Measurements from ENCODE around the gene OSM.

The OSM gene

DNA sequence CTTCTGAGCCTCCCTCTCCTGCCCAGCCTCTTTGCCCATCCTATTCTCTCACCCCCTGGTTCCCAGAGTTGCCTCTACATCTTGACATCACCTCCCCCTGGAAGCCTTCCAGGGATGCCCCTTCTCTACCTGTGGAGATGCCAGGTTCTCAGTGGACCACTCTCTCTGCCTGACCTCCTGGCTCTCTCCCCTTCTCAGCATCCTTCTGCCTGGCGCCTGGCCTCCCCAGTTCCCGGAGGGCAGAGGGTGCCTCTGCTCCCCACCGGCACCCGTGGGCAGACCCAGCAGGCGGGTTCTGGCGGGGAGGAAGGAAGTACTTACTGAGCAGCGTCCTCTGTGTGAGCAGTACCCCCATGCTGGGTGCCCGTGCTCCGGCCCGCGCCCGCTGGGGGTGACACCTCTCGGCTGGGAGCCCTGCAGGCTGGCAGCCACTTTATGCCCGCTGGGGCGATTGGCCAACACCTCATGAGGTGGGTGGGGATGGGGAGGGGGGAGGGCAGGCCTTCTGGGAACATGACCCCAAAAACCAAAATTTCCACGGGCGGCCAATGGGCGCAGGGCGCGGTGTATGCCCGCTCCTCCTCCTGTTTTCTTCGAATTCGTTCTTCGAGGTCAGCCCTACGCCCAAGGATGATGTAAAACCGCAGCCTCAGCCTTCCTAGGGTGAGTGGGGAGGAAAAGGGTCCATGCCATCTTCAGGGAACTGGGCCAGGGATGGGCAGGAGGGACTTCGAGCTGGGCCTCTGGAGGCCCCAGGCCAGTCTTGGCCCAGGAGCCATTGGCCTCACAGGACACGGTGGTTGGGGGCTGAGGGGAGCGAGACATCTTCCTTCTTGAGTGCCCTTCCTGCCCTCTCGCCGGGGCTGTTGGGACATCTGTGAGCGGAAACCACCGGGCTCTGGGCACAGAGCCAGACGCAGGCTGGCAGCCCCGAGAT is at the start of gene OSM:
Gene OSM (minus strand): TSS at position 407 of the 937 bp plus-strand sequence. CDS start 52 bp downstream, at position 355.
- DNase-seq, result peak; percentile 94
- in situ Hi-C loops (cut with MboI; ENCODE audit: low pct_unique_long_range_greater_than_20kb, low sequenced_read_pairs), result no loop called here

DNA sequence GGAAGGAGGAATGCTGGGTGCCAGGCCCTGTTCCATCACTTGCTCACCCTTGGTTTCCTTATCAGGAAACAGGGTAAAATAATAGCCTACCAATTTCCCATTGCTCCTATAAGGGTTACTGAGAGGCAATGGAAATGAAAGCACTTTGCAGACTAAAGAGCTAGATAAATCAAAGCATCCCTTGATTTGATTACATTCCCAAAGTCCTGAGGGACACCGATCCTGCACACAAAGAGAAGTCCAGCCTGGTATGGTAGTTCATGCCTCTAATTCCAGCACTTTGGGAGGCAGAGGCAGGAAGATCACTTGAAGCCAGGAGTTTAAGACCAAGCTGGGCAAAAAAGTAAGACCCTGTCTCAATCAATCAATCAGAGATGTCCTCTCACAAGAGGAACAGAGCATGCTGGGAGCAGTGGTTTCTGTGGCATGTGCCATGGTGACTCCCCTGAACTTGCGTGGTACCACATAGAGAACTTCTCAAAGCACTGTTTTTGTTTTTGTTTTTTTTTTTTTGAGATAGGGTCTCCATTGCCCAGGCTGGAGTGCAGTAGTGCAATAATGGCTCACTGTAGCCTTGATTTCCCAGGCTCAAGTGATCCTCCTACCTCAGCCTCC is 49.4 kb upstream of the OSM start:
- in situ Hi-C loops (cut with MboI; ENCODE audit: low pct_unique_long_range_greater_than_20kb, low sequenced_read_pairs), result no loop called here
- DNase-seq, result no peak

DNA sequence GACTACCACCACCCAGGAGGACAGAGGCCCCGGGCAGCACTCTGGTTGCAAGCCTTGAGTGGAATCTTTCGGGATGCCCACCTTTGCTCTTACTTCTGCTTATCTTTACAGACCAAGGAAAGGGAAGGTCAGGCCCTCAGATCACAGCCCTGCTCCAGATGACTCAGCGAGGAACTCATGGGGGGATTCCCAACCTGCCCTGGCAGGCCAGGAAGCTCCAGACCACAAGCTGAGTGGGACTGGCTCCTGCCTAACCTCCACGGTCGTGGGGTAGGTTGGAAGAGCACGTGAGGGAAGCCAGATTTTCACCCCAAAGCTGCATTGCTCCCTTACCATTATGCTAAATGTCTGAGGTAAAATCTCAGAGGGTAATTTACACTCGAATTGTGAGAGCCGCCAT is 48.3 kb upstream of the OSM start:
- in situ Hi-C loops (cut with MboI; ENCODE audit: low pct_unique_long_range_greater_than_20kb, low sequenced_read_pairs), result no loop called here
- DNase-seq, result peak; percentile 53

DNA sequence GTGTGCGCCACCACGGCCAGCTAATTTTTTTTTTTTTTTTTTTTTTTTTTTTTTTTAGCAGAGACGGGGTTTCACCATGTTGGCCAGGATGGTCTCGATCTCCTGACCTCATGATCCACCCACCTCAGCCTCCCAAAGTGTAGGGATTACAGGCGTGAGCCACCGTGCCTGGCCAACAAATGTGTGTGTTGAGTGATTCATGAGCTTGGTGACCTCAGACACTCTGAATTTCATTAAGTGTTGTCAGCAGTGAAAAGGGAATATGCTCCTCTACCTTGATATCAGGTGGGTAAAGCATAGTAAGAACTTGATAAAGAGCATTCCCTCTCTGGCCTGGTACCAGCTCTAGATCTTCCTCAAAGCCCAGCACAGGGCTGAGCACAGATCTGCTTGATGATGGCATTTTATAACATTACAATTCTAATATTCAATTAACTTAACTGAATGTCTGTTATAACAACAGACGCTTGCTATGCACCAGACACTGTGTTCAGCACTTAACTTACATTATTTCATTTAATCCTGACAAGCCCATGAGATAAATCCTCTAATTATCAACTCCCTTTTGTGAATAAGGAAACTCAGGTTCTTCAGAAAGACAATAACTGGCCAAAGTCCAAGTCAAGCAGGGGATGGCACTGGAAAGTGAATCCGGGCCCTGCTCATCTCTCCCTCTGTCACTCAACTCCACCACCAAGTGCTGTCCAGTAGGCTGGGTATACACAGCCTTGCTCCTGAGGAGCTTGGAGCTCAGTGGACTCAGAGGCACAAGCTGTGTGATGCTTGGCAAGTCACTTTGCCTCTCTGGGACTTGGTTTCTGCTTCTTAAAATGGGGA is 47.1 kb upstream of the OSM start:
- DNase-seq, result no peak
- in situ Hi-C loops (cut with MboI; ENCODE audit: low pct_unique_long_range_greater_than_20kb, low sequenced_read_pairs), result no loop called here

DNA sequence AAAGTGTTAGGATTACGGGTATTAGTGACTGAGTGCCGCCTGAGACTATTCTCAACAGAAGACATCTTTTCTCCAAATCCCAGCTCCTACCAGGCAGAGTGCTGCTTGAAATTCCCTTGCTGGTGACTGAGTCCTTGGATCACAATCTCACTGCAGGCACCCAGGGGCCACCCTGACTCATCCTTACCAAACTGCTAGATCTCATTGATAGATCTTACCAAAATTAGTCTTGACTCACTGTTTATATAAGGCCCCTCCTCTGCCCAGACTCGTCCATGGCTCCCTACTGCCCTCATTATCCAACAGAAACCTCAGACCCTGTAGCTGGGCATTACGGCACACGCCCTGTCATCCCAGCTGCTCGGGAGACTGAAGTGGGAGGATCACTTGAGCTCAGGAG is 45.4 kb upstream of the OSM start:
- in situ Hi-C loops (cut with MboI; ENCODE audit: low pct_unique_long_range_greater_than_20kb, low sequenced_read_pairs), result no loop called here
- DNase-seq, result no peak

DNA sequence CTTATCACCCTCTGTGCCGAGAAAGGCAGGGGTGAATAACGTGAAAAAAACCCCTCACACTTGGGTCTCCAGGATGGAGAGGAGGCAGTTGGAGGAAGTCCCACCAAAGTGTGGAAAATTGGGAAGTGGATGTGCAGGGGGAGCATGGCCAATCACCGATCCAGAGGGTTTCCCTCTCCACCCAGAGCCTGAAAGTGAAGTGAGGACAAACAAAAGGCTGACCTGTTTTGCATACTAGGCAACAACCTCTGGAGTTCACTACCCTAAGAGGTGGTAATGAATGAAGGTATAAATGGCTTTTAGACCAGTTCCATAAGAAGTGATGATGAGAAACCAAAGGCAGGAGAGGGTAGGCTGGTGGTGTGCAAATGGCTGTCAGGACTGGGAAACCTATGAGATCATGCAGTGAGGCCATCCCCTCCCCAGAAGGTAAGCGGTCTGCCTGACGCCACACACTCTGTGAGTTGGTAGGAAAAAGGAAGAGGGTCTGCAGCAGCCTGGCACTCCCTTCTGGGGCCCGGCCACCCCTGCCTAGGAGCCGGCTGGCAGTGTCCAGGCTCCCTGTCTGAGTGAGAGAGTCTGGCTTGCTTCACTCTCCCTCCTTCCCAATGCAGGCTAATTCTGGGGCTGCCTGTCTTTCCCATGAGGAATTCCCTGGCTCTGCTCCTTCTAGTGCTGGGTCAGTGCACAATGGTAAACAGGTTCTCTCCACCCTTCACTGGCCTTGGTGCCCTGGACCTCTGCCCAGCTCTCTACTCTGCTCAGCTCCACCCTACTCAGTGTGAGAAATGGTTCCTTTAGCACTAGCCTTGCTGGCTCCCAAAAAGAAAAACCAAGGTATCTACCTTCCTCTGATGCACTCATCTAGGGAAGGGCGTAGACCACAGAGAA is 44.5 kb upstream of the OSM start:
- DNase-seq, result no peak
- in situ Hi-C loops (cut with MboI; ENCODE audit: low pct_unique_long_range_greater_than_20kb, low sequenced_read_pairs), result no loop called here

DNA sequence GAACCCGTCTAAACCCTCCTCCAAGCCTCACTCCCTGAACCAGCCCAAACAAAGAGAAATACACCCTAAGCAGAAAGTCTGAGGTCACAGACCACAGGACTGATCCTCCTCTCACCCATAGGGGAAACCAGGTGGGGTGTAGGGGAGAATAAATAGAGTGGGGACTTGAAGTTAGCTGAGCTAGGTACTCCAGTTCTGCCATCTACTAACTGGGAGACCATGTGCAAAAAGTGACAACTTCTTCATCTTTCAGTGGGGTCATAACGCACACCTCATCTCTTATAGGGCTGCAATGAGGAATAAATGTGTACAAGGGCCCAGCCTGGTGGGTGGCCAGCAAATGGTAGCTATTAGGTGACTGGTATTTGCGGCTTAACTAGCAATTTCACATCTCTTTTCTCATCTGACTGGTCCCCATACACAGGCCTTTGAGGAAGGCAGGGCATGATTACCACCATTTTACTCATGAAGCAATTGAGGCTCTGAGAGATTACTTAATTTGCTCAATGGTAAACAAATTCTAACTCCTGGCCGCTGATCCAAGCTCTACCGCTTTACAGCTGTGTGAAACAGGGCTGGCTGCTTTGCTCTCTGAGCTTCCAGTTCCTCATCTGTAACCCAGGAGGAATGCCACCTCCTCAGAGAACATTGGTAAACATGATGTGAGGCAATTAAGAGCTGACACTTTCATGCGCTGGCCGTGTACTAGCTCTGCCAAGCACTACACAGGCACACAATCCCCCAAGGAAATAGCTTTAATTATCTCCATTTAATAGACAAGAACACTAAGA is 43.5 kb upstream of the OSM start:
- peak; percentile 42 for DNase-seq
- in situ Hi-C loops (cut with MboI; ENCODE audit: low pct_unique_long_range_greater_than_20kb, low sequenced_read_pairs), result no loop called here

DNA sequence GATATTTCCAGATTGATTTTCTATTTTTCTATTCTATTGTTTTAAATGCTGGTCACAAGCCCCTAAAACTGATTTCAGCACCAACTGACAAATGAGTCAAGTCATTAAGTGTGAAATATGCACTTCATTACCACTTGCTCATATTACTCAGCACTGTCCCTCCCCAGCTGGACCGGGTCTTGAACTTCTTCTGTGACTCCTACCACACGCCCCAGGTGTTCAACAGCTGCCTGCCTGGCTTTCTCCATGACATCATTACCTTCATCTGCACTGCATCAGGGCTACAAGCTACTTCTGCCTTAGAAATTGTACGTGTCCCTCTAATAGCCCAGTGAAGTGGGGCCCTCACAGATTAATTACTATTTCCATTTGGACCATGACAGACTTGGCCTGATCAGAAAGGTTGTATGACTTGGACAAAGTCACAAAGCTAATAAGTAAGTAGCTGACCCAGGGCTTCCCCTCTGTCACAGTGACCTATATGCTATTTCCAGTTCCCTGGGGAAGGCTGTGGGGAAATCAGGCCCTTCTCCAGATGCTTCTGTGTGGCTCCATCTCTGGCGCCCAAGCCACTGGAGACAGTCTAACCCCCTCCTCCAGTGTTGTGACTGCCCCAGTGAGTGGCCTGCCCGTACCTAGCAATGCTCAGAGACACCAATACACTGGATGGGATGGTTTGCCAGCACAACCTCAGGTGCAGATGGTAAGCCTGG is 42.0 kb upstream of the OSM start:
- no peak for DNase-seq
- in situ Hi-C loops (cut with MboI; ENCODE audit: low pct_unique_long_range_greater_than_20kb, low sequenced_read_pairs), result no loop called here

DNA sequence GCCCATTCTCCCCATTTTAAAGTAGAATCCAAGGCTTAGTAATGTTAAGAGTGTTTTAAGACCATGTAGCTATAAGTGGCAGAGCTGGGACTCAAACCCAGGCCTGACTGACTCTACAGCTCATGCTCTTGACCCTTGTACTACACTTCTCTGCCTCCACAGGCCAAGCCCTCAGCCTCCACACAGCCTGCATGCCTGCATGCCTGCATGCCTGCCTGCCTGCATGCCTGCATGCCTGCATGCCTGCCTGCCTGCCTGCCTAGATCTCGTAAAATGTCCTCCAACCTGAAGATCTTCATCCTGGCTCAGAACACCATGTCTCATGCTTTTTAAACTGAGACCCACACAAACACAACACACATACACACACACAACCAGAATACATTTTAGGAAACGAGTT is 41.4 kb upstream of the OSM start:
- no peak for DNase-seq
- in situ Hi-C loops (cut with MboI; ENCODE audit: low pct_unique_long_range_greater_than_20kb, low sequenced_read_pairs), result no loop called here

DNA sequence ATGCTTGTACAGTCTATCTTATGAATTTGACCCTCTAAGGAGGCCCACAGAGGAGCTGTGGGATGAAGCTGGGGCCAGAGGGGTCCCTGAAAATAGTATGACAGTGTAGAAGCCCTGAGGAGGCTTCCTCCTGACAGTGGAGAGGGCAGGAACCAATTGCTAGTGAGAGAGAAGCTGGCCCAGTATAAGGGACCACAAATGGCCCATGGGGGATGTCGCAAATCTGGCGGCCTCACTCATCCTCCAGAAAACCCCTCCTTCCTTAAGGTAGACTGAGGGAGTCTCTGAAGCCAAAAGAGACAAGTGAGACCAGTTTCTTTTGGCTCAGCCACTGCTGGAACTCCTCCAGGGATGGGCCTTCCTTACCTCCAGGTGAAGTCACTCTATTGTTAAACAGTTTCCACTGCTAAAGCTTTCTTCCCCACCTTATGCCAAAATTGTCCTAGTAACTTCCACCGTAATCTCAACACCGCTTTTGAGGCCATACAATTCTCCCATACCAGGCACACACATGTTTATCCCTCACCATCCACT is 40.5 kb upstream of the OSM start:
- in situ Hi-C loops (cut with MboI; ENCODE audit: low pct_unique_long_range_greater_than_20kb, low sequenced_read_pairs), result no loop called here
- DNase-seq, result no peak

DNA sequence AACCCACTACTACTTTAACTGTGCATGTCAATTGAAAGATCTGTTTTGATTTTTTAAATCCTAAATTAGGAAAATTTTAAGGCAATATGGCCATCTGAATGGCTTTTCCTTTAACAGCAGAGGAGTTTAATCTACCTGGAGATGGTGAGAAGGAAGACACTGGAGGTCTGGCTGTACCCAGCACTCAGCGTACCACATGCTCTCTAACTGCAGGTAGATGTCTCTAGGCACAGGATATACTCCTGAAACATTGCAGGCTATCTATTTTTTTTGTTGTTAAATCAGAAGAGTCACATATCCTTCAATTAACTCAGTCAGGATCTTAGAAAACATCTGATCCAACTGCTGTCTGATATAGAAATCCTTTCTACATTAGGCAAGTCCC is 40.0 kb upstream of the OSM start:
- DNase-seq, result no peak
- in situ Hi-C loops (cut with MboI; ENCODE audit: low pct_unique_long_range_greater_than_20kb, low sequenced_read_pairs), result no loop called here

DNA sequence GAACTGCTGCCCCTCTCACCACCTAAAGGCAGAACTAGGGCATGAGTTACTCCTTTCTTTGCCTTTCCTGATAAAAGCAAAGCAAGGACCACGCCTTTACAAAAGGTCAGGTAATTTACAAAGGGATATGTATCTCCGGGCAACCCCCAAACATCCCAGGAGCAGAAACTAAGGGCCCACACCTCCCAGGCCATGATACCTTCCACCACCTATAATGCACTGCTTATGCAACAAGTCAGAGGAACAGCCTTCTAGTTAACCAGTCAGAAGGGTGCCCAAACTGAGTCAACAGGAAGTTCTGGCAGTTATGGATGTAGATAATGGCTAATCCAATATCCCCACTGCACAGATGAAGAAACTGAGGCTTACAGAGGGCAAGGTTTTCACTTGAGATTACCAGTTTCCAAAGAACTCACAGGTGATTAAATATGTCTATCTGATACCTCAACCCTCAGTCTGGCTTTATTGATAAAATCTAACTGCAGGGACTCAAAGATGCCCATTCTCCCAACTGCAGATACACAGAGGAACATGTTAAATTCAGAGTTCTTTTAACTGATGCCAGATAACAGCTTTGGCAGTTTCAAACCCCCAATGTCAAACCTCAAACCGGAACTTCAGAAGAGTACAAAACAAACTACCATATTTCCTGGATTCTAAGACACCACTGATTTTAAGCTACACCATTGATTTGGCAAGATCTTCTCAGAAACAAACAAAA is 39.4 kb upstream of the OSM start:
- peak; percentile 80 for DNase-seq
- in situ Hi-C loops (cut with MboI; ENCODE audit: low pct_unique_long_range_greater_than_20kb, low sequenced_read_pairs), result no loop called here

DNA sequence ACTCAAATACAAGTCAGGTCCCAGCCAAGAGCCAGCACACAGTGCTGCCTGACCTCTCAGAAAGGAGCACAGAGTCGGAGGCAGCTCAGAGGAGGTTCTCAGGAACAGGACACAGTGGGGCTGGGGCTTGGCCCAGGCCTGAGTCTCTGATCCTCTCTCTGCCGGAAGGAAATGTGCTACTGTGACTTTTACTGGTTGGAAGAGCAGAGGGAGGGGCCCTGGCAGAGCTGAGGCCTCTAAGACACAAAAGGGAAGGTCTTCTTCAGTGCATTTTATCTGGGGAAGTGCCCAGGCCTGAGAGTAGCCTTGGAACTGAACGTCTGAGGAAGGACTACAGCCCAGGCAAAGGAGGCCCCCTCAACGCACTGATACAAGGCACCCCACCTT is 38.9 kb upstream of the OSM start:
- in situ Hi-C loops (cut with MboI; ENCODE audit: low pct_unique_long_range_greater_than_20kb, low sequenced_read_pairs), result no loop called here
- DNase-seq, result peak; percentile 84

DNA sequence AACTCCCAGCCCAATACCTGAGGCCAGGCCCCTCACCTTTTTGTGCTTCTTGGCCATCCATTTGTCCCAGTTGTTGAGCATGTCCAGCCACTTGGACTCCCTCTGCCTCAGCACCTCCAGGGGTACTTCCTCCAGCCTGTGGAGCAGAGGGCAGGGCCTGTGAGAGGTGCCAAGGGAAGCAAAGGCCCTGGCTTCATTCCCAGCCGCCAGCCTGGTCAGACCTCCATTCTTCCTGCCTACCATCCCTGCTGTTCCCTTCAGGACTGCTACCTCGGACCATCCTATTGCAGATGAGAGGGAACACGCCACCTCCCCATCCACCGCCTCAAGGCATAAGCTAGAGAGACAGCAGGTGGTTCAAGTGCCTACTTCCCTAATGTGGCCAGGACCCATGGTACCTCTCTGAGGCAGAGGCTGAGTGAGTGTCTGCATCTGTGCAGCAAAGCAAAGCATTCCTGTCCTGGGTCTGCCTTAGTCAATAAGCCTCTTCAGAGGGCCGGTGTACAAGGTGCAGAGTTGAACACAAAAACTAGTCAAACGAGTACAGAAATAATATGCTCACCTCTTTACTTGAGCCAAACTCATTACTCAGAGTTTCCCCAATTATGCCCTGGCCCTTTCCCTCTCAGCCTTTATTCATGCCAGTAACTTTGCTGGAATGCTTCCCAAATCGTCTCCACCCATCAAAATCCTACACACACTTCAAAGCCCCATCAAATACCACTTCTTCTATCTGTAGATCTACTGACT is 38.0 kb upstream of the OSM start:
- in situ Hi-C loops (cut with MboI; ENCODE audit: low pct_unique_long_range_greater_than_20kb, low sequenced_read_pairs), result no loop called here
- DNase-seq, result no peak

DNA sequence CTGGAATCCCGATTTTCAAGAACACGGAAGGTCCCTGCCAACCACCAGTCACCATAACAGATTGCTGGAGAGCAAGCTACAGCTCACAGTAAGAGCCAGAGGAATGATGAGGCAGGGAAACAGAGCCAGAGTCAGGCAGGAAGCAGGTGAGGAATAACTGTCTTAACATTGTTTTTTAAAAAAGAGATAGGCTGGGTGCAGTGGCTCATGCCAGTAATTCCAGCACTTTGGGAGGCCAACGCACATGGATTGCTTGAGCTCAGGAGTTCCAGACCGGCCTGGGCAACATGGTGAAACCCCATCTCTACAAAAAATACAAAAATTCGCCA is 36.1 kb upstream of the OSM start:
- no peak for DNase-seq
- in situ Hi-C loops (cut with MboI; ENCODE audit: low pct_unique_long_range_greater_than_20kb, low sequenced_read_pairs), result no loop called here
